ENCODE measurements around the gene CA9. TPM values are rescaled to one million over a fixed set of nuclear protein-coding genes. Genes with fewer than 3 reads are reported as not detected.

Gene CA9
- total RNA-seq, 4 donors from 2014 or later = 2.2 TPM; not detected in 3

DNA sequence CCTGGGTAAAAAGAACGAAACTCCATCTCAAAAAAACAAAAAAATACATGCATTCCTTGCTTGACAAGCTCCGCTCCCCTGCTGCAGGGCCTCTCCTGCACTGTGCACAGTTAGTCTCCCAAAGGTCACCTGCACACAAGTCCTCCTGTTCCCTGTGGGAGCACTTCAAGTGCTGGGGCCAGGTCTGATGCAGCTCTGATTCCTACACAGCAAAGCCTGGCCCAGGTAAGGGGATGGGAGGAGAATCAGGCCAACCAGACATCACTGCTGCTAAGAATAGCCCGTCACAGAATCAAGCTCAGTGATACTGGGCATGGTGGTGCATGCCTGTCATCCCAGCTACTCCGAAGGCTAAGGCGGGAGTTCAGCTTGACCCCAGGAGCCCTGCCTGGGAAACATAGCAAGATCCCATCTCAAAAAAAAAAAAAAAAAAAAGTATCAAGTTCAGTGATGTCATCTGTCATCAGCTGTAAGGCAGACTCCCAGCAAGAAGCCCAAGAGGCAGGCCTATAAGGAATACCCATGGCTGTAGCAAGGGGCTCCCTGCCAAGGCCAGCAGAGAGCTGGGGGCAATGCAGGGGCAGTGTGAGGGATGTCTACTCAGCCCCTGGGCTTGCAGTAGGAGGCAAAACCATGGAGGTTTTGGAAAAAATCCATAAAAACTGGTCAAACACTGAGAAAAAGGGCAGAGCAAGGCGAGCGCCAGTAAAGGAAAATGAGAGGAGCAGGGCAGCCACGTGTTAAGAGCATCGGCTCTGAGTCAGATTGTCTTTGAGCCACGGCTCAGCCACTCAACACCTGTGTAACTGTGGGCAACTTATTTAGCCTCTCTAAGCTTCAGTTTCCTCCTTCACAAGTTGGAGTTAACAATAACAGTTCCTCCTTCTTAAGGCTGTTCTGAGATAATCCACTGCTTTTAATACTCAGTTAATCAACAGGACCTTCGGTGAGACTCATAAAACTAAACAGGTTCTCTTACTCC lies 12.8 kb downstream of the CA9 start:
- 40% methylated on average over 11 of the region's 11 CpGs for WGBS
- intact Hi-C loops (cut with DNase I) = no loop called here
- no peaks in the 10 kb centered on the region for H3K9me3 ChIP-seq
- DNase-seq (ENCODE audit: extremely low spot score) = no peak
- H3K36me3 ChIP-seq = peaks cover 46 to 70% (median 64%) of the 10 kb centered on the region in 4 donors
- peaks cover 27 to 64% (median 50%) of the 10 kb centered on the region in 4 donors for H3K4me1 ChIP-seq
- TF ChIP-seq POLR2AphosphoS5 (IDR thresholded peaks at IDR 0.05) (peak in 1 of 2 donors; percentile 37), POLR2A (IDR thresholded peaks at IDR 0.05; ENCODE audit: low read depth) (no peak), EP300 (IDR thresholded peaks at IDR 0.05) (no peak)
- peak overlapping the region; percentile 95 to 98 (median 96) for H3K27ac ChIP-seq (replicated peaks in 1 of 4)
- H3K27me3 ChIP-seq = no peaks in the 10 kb centered on the region
- H3K4me3 ChIP-seq = peak overlapping the region; percentile 72 to 90 (median 86)

DNA sequence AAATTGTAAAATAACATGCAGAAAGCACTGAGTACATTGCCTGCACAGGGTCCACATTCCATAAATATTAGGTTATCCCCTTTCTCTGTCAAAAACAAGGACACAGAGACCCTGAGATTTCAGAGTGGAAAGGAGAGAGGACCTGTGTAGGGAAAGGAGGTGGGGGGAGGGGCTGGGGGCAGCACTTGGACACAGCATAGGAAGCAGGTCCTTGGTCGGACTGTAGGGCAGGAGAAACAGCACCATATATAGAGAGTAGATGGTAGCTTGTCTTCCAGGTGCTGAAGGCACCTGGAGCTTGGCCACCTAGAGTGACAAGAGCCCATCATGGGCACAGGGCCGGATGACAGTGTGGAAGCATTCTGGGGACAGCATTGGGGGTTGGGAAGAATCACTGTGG lies 13.6 kb downstream of the CA9 start:
- intact Hi-C loops (cut with DNase I) = no loop called here
- H3K27me3 ChIP-seq = no peaks in the 10 kb centered on the region
- peaks cover 27 to 63% (median 47%) of the 10 kb centered on the region in 4 donors for H3K4me1 ChIP-seq
- peak overlapping the region; percentile 95 to 98 (median 96) for H3K27ac ChIP-seq (replicated peaks in 1 of 4)
- H3K9me3 ChIP-seq = no peaks in the 10 kb centered on the region
- DNase-seq (ENCODE audit: extremely low spot score) = no peak
- TF ChIP-seq, protein P1, sequence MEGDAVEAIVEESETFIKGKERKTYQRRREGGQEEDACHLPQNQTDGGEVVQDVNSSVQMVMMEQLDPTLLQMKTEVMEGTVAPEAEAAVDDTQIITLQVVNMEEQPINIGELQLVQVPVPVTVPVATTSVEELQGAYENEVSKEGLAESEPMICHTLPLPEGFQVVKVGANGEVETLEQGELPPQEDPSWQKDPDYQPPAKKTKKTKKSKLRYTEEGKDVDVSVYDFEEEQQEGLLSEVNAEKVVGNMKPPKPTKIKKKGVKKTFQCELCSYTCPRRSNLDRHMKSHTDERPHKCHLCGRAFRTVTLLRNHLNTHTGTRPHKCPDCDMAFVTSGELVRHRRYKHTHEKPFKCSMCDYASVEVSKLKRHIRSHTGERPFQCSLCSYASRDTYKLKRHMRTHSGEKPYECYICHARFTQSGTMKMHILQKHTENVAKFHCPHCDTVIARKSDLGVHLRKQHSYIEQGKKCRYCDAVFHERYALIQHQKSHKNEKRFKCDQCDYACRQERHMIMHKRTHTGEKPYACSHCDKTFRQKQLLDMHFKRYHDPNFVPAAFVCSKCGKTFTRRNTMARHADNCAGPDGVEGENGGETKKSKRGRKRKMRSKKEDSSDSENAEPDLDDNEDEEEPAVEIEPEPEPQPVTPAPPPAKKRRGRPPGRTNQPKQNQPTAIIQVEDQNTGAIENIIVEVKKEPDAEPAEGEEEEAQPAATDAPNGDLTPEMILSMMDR (IDR thresholded peaks at IDR 0.05) = no peak
- H3K36me3 ChIP-seq = peaks cover 40 to 66% (median 60%) of the 10 kb centered on the region in 4 donors
- peak overlapping the region; percentile 72 to 90 (median 86) for H3K4me3 ChIP-seq
- WGBS = 52% methylated on average over 2 of the region's 2 CpGs

- 25% methylated on average over 1 of the region's 2 CpGs for WGBS
- Histone ChIP-seq H3K9me3 (no peaks in the 10 kb centered on the region), H3K27ac (replicated peaks in 1 of 4) (peak overlapping the region; percentile 95 to 98 (median 96)), H3K4me1 (peaks cover 27 to 59% (median 45%) of the 10 kb centered on the region in 4 donors), H3K36me3 (peaks cover 33 to 59% (median 53%) of the 10 kb centered on the region in 4 donors), H3K27me3 (no peaks in the 10 kb centered on the region), H3K4me3 (peak overlapping the region; percentile 72 to 90 (median 86))
- intact Hi-C loops (cut with DNase I) = no loop called here
- no peak for DNase-seq (ENCODE audit: extremely low spot score)
- TF ChIP-seq, protein P1 (IDR thresholded peaks at IDR 0.05) = no peak
Measured at GRCh38 chr9:35687972-35688557, 14.3 kb downstream of the CA9 start.

DNA sequence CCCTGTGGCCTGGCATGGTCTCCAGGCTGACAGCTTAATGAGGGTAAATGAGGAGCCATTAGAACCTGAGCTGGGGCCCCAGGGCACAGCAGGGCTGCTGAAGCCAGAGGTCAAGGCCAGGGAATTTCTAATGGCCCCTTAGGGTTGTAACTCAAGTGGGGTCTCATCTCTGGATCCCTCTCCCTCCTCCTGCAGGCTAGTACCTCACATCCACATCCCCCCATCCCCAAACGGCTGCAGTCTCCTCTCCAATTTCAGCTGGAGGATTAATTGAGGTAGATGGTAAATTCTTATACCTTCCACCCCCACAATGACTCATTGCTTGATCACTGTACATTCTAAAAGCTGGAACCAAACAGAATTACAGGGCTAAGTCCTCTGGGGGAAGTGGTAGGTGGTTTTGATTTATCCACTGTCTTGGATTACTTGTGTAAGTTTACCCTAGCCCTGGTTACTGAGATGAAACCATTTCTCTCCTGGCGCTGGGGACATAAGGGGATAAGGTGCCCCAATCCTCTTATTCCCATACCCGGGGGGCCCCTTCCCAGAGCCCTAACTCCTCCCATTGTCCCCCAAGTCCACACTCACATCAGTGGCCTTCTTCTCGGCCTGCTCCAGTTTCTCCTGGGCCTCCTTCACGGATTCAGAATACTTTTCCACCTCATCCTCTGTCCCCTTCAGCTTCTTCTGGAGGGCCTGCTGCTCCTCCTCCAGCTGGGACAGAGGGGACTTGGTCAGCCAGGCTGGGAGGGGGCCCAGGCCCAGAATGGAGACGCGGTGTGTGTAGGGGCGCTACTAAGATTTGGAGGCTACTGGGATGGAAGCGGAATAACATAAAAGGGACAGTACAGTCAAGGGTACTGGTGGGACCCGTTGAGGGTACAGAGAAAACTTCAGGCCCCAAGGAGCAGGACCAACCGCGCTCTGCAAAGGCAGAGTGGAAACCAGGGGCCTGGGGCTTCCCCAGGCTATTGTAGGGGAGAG lies 15.1 kb downstream of the CA9 start:
- intact Hi-C loops (cut with DNase I) = no loop called here
- Histone ChIP-seq H3K4me3 (peak overlapping the region; percentile 72 to 90 (median 86)), H3K4me1 (peaks cover 27 to 56% (median 44%) of the 10 kb centered on the region in 4 donors), H3K27ac (replicated peaks in 1 of 4) (peak overlapping the region; percentile 95 to 98 (median 96)), H3K36me3 (peaks cover 25 to 51% (median 46%) of the 10 kb centered on the region in 4 donors), H3K27me3 (no peaks in the 10 kb centered on the region), H3K9me3 (no peaks in the 10 kb centered on the region)
- no peak for DNase-seq (ENCODE audit: extremely low spot score)
- no peak for TF ChIP-seq EP300 (IDR thresholded peaks at IDR 0.05)
- no peak for TF ChIP-seq POLR2A (IDR thresholded peaks at IDR 0.05; ENCODE audit: low read depth)
- TF ChIP-seq, protein P1 (IDR thresholded peaks at IDR 0.05) = no peak
- TF ChIP-seq POLR2AphosphoS5 (IDR thresholded peaks at IDR 0.05) = no peak
- 27% methylated on average over 5 of the region's 12 CpGs for WGBS

Measured in esophagus muscularis mucosa (tissue), 4 donors.